CD4-positive, alpha-beta T cell treated with Interleukin-6 at 100 ng/mL for 8 hours (primary cell): ENCODE measurements around the gene GNA12.

Experiments used
- DNase-seq: peaks from one replicate; pipeline ENCODE4 v3.0.0-alpha.2; 2020; ENCODE audit warnings: mixed read lengths, low spot score

The GNA12 gene

GRCh38 chr7:2775785-2776184 is 68.3 kb downstream of the GNA12 start:
- no peak for DNase-seq

GRCh38 chr7:2775376-2775775 is 68.7 kb downstream of the GNA12 start:
- DNase-seq, result no peak

- no peak for DNase-seq
Measured at GRCh38 chr7:2774935-2775334, 69.2 kb downstream of the GNA12 start.

GRCh38 chr7:2774280-2774679 is 69.8 kb downstream of the GNA12 start:
- DNase-seq, result no peak

- no peak for DNase-seq
Measured at GRCh38 chr7:2773608-2774007, 70.5 kb downstream of the GNA12 start.

- DNase-seq, result no peak
Measured at GRCh38 chr7:2771274-2771731, 72.8 kb downstream of the GNA12 start.

GRCh38 chr7:2764621-2765020 is 79.5 kb downstream of the GNA12 start:
- DNase-seq, result no peak

GRCh38 chr7:2763597-2763996 is 80.5 kb downstream of the GNA12 start:
- no peak for DNase-seq

GRCh38 chr7:2761801-2762497 is 82.2 kb downstream of the GNA12 start:
- DNase-seq, result no peak

GRCh38 chr7:2761131-2761624 is 82.9 kb downstream of the GNA12 start:
- DNase-seq, result no peak

GRCh38 chr7:2760098-2760889 is 83.8 kb downstream of the GNA12 start:
- DNase-seq, result no peak

GRCh38 chr7:2759736-2760097 is 84.4 kb downstream of the GNA12 start:
- DNase-seq, result no peak

- no peak for DNase-seq
Measured at GRCh38 chr7:2758673-2759616, 85.2 kb downstream of the GNA12 start.

GRCh38 chr7:2757904-2758672 is 86.0 kb downstream of the GNA12 start:
- peak; percentile 48 for DNase-seq

- no peak for DNase-seq
Measured at GRCh38 chr7:2757361-2757903, 86.7 kb downstream of the GNA12 start.

- DNase-seq, result no peak
Measured at GRCh38 chr7:2755531-2755930, 88.6 kb downstream of the GNA12 start.

GRCh38 chr7:2754912-2755311 is 89.2 kb downstream of the GNA12 start:
- no peak for DNase-seq

- no peak for DNase-seq
Measured at GRCh38 chr7:2754086-2754485, 90.0 kb downstream of the GNA12 start.

- no peak for DNase-seq
Measured at GRCh38 chr7:2753148-2753547, 91.0 kb downstream of the GNA12 start.

GRCh38 chr7:2751086-2751485 is 93.0 kb downstream of the GNA12 start:
- DNase-seq, result no peak

- no peak for DNase-seq
Measured at GRCh38 chr7:2750004-2750407, 94.1 kb downstream of the GNA12 start.
